Renal cortex interstitium (tissue), 11 donors: Measurements from ENCODE around the gene MAGED1. TPM values are rescaled to one million over a fixed set of nuclear protein-coding genes. Genes with fewer than 3 reads are reported as not detected.
"Not testable (repeated sequence)": the region's sequence is repeated elsewhere in the genome, so short reads cannot be mapped to it uniquely, and the experiment has no call there.

Experiments used
- DNase-seq, 11 donors: peaks; one replicate each; pipeline ENCODE4 v3.0.0-alpha.2; 2013; ENCODE audit warnings: low read depth in 9 of 11, low spot score in 4 of 11; ENCODE audit errors: extremely low read depth in 1 of 11
- polyA plus RNA-seq, 3 donors: library from polyadenylated mRNA; unstranded; fragments of 120-200 nt; gene quantifications; one replicate each; pipeline ENCODE4 v1.2.1, GENCODE V29; 2013; ENCODE audit not compliant: insufficient read length in 3 of 3

MAGED1 gene
- polyA plus RNA-seq, 3 donors: 307 to 334 (median 334) TPM

DNA sequence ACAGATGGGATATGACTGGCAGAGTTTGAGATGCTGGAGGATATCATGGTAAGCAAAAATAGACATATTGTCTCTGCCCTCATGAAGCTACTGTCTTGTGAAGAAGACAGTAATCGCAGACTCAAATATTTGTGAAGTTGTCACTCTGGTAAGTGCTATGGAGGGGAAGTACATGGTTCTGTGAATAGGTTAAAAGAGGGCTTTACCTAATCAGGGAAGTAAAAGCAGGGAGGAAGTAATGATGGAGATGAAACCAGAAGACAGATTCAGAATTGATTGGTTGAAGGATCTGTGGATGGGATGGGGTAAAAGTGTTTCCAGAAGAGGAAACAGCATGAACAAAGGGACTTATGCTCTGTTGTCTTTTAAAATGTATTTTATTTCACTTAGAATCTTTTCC lies 19.3 kb upstream of the MAGED1 start:
- no peak for DNase-seq

DNA sequence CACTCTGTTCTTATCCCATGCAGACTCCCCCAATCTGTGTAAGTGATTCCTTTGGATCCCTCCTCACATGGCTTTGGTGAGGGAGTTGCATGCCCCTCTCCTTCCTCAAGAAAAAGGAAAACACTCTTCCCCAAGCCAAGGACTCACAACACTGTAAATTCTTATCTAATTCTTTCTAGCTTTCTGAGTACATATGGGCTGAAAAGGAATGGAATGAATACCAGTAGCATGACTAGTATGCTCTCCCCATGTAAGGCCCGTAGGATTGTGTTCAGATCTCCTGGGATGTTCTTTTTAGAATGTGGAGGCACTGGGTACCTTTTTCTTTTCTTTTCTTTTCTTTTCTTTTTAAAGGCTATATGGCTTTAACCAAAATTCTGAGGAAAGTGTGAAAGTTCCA lies 17.0 kb upstream of the MAGED1 start:
- DNase-seq: no peak

DNA sequence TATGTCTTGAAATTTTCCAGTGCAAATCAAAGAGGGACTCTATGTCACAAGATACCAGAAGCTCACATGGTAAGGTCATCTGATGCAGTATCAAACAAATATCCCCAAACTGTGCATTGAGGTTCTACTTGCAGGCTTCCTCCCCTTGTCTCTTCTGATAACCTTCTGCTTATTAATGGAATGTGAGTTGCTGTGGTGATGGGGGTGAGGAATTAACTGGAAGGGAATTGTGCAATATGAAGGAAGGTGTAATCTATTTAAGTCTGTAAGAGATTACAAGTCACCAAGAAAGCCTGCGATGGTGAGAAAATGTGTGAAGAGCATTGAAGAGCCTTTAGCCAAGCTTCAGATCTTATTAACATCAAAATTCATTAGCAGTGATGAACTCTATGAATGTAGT lies 15.4 kb upstream of the MAGED1 start:
- no peak for DNase-seq

DNA sequence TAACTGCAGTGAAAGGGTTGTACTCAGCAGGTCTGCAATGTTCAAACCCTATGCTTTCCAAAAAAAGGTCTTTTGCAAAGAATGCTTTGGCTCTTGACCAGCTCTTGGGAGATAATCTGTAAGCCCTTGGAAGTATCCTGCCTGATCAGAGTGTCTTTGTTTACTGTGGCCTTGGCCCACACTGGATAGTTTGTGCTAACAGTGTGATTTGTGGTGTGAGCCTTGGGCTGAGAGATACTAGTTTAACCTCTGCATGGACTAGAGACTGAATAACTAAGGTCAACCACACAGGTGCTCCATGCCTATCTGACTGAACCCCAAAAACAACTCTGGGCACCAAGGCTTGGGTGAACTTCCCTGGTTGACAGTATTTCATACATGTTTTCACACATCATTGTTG lies 3.6 kb upstream of the MAGED1 start:
- DNase-seq: no peak

DNA sequence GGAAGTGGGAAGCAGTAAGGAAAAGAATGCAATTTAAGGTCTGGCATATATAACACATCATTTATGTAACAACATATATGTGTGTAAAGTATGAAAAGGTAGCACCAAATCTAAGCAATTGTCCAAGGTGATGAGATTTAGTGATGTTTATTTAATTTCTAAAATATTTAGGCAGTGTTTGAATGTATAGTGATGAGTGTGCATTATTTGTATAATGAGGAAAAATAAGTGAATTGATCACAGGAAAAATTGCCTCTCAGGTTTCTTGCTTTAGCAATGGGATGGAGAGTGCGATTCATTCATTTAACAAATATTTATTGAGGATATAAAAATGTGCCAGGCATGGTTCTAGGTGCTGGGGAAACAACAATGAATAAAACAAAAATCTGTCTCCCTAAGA lies 2.2 kb upstream of the MAGED1 start:
- no peak for DNase-seq

DNA sequence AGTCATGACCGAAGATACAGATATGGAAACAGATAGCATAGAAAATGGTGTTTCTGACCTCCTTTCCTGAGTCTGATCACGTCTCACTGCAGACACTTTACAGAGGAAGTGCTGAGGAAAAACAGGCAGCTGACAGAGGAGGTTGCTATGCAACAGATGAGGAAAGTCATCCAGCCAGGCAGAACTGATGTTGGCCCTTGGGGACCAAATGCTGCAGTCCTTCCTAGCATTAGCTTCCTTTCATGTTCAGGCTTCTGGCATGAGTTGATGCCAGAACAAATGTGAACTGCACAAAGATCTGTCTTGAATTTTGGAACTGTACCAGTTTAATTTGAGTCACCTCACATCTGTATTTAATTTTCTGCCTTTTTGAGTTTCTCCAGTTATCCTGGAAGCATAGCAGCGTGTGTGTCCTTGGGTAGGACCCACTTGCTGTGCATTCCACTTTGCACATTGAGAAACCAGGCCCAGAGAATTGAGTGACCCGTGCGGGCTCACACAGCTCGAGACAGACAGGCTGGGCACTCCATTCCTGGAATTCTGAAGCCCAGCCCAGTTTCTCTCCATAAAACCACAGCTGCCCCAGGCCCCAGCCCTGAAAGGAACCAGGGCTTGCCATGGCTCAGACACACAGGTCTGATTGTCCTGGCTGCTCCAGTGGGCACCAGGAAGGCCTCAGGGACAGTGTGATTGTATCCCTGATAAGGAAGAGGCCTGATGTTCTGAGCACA lies 1.4 kb upstream of the MAGED1 start:
- no peak for DNase-seq

DNA sequence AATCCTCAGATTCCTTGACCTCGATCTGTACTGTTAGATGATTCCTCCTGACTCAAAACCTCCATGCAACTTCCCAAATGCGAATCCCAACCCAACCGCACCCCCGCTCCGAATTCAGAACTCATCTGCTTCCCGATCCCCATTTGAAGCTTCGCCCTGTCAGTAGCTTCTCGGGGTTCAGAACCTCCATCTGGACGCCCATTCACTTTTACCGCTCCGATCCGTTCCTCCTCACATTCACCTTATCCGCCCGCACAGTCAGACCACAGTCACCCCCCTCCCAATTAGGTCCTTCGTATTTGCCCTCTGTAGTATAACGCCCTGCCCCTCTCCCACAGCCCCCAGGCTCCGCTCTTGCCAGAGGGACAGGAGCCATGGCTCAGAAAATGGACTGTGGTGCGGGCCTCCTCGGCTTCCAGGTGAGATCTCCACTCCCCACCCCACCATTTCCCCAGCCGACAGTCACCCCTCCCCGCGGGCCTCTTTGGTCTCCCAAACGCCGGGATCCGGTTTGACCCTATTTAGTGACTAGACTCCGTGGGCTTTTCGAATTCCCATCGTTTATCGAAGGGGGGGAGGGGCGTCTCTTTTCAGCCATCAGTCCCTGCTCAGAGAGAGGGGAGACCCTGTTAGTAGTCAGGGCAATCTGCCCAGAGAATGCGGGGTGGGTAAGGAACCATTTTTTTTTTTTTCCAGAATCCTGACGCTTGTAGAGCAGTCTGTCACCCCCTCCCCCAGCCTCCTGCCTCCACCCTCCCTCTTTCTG lies 691 bp downstream of the MAGED1 start:
- DNase-seq: peak in 9 of 11 donors; percentile 29 to 57 (median 44)

DNA sequence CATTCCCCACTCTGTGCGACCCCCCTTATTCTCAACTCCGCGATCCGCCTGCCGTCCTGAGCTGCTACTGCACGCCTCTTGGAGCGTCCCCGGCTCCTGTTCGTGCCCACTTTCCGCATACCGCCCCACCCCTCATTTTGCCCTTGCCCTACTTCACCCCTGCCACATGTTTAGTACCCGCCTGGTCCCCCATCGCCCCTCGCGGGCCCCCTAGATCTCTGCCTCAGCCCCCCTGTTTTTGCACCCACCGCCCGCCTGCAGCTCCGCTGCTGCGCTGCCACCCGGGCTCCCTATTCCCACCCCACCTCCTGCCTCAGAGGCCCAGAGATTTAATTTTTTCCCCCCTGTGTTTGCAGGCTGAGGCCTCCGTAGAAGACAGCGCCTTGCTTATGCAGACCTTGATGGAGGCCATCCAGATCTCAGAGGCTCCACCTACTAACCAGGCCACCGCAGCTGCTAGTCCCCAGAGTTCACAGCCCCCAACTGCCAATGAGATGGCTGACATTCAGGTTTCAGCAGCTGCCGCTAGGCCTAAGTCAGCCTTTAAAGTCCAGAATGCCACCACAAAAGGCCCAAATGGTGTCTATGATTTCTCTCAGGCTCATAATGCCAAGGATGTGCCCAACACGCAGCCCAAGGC lies 1.4 kb downstream of the MAGED1 start:
- DNase-seq: peak in 4 of 11 donors; percentile 5 to 26 (median 16)

DNA sequence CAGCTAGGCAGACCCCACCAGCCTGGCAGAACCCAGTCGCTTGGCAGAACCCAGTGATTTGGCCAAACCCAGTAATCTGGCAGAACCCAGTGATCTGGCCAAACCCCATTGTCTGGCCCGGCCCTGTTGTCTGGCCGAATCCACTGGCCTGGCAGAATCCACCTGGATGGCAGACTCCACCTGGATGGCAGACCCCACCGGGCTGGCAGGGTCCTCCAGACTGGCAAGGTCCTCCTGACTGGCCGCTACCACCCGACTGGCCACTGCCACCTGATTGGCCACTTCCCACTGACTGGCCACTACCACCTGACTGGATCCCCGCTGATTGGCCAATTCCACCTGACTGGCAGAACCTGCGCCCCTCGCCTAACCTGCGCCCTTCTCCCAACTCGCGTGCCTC lies 3.2 kb downstream of the MAGED1 start:
- no peak for DNase-seq

DNA sequence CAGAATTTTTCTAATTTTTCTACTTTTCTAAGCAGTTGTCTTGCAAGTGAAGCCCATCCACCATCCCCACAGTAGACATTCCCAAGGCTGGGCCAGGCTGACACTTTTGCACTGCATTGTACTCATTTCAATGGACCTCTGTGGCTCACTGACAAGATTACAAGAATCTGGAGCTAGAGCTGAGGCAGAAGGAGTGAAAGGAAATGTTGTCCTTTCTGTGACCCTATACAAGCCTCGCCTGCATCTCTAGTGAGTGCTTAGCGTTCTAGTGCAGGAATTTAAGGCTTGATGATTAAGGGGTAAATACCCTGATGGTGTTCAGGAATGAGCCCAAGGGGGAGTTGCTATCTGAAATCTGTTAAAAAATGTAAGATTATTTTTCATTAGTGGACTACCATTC lies 6.3 kb downstream of the MAGED1 start:
- no peak for DNase-seq

DNA sequence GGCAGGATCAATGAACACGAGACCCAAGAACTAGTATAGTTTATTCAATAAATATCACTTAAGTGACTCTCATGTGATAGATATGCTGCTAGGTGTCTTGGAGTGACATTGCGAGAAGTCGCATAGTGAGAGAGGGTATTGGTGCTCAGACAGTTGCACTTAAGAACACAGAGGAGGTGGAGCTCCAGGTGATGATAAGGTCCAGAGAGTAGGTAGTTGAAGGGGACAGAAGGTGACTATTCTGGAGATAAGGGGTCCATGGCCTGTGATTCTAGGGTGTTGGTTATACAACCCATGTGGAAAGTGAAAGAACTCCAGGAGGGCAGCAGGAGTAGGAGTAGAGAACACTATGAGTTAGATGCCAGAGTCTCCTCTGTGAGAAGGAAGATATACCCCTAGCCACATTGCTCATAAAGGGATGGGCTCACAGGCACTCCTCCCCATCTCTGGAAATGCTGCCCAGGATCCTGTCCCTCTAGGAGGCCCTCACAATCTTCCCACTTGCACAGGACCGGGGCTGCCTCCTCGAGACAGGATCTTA lies 9.2 kb downstream of the MAGED1 start:
- no peak for DNase-seq

DNA sequence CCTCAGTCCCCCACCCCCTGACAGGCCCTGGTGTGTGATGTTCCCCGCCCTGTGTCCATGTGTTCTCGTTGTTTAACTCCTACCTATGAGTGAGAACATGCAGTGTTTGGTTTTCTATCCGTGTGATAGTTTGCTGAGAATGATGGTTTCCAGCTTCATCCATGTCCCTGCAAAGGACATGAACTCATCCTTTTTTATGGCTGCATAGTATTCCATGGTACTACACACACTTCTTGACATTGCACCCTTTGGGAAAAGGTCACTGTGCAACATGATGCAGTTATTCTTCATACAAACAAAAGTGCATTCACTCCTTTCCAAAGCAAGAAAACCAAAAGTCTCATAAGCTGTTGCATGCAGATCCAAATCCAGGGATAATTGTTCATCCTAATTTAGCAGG lies 11.7 kb downstream of the MAGED1 start:
- not testable (repeated sequence) for DNase-seq

DNA sequence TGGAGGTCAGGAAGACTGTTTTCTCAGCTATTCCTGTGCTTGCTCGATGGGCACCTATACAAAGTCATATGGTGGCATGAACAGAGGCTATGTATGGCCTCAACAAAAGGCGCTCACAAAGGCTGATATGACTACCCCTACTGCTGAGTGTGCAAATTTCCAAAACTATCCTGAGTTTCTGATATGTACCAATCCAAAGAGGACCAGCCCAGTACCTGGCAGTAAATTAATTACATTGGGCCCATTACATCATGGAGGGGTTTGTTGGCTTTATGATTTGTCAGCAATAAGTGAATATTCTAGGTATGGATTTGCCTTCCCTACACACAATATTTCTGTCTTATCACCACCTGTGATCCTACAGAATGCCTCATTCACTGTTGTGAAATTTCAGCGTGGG lies 12.3 kb downstream of the MAGED1 start:
- DNase-seq: no peak

DNA sequence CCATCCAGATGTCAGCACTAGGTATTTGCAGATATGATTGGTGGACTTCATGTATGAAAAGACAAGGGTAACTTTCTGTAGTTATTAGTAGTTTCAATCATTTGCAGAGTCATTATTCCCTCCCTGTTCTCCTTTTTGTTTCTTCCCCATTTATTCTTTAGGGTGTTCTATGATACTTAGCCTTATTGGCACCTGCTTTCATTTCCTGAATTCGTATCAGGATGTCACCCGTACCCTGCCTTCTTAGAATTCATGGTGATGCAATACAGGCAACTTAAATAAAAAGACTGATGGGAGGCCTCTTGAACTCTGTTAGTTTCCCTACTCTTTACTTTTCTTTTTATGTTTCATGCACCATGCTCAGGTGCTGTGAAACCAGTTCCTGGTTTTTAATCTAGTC lies 24.2 kb downstream of the MAGED1 start:
- DNase-seq: no peak

DNA sequence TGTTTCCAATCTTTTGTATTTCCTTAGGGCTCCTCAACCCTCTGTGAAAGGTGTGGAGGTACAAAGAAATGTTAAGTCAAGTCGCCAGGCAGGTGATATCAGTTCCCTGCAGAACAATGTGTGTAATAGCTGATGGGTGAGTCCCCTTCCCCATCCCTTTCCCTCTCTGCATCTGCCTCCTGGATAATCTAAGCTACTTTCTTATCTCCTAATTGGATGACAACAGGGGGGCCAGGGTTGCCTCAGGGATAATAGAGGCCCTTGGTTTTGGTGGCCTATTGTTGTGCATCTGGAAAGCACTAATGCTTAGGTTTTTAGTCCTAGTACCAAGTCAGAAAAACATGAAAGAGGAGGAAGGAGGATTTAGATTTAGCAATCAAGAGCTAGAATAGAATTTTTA lies 29.1 kb downstream of the MAGED1 start:
- DNase-seq: no peak

DNA sequence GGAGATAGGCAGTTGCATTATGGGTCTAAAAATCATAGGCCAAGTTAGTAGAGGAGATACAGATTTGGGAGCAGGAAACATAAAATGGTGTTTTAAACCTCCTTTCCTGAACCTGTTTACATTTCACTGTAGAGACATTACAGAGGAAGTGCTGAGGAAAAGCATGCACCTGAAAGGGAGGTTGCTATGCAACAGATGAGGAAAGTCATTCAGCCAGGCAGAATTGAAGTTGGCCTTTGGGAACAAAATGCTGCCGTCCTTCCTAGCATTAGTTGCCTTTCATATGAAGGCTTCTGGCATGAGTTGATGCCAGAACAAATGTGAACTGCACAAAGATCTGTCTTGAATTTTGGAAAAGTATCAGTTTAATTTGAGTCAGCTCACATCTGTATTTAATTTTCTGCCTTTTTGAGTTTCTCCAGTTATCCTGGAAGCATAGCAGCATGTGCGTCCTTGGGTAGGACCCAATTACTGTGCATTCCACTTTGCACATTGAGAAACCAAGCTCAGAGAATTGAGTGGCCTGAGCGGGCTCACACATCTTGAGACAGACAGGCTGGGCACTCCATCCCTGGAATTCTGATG lies 38.2 kb downstream of the MAGED1 start:
- DNase-seq: no peak
